Heart left ventricle (tissue), 13 donors: ENCODE data around the gene LRRTM4.

Source experiments
- POLR2A ChIP-seq, 2 donors: fragments of 450-650 bp; IDR thresholded peaks; one replicate each; pipeline ENCODE4 v1.6.1; 2017; ENCODE audit warnings: antibody characterized with exemption in 2 of 2, mild to moderate bottlenecking in 2 of 2, moderate library complexity in 2 of 2
- TF ChIP-seq, protein P1 (sequence below), 12 donors: fragments of 200-600 bp; sonication (generic) in 4 of 12; IDR thresholded peaks; one replicate each; pipeline versions ENCODE4 v1.5.0 to v1.8.0; 2018 to 2022; ENCODE audit warnings: antibody characterized with exemption in 12 of 12, mild to moderate bottlenecking in 5 of 12
- donor health status: ischemic (EF 13 %, LVEDD 7.1; RV severe dilation, severe dysfunction).
- donor health status: DM: no; HTN: yes; CAD: no.
- donor health status: DM: no; HTN: no; CAD: no.
- donor health status: ischemic (EF 25% LVEDD 6.9; RV normal size, moderate dysfunction).
- donor health status: ischemic (EF 25% LVEDD 5.7; RV mildly dilated, moderate dysfunction).
- donor health status: ischemic (EF 35%, LVEDD 5.7; RV mildly dilated, moderate dysfunction).
- donor health status: nonischemic (EF 11% LVEDD 7.7; RV severe dilation, severe dysfunction).
- donor health status: DM: yes; HTN: yes; CAD: no.
- donor health status: PGD.
- donor health status: ischemic (EF 29% LVEDD 5.4; RV normal size, mild dysfunction).
- donor health status: nonischemic (EF 23%, LVEDD 6.1; RV moderate dilation, normal function).

DNA sequence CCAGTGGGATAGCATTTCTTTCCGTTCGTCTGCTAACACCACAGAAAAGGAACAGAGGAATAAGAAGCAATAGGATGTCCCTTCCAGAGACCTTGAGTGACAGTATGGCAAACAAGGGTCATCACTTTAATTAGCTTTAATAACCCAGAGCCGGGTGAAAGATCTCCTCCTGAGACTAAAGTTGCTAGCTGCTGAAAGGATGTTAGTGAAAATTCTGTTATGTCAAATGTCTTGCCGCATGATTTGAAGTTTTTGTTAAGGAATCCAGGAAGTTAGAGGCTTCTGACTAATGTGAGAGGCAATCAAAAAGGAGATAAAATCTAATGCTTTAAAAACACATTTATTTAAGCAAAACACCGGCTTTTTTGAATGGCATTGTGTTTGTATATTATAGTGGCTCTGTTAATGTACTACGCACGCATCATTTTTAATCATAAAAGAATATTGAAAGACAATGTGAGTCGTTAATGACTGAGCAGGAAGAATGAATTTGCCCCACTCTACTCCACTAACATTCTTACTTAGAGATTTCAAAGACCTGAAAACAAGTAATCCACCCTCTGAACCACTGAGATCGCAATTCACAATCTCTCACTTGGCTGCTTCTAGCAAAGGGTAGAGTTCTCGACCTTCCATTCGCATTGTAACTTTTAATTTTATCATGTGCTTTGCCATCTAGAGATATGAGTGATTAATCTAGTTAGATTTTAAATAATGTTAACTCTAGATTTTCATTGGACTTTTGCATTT lies 536.6 kb downstream of the LRRTM4 start:
- TF ChIP-seq, protein P1, sequence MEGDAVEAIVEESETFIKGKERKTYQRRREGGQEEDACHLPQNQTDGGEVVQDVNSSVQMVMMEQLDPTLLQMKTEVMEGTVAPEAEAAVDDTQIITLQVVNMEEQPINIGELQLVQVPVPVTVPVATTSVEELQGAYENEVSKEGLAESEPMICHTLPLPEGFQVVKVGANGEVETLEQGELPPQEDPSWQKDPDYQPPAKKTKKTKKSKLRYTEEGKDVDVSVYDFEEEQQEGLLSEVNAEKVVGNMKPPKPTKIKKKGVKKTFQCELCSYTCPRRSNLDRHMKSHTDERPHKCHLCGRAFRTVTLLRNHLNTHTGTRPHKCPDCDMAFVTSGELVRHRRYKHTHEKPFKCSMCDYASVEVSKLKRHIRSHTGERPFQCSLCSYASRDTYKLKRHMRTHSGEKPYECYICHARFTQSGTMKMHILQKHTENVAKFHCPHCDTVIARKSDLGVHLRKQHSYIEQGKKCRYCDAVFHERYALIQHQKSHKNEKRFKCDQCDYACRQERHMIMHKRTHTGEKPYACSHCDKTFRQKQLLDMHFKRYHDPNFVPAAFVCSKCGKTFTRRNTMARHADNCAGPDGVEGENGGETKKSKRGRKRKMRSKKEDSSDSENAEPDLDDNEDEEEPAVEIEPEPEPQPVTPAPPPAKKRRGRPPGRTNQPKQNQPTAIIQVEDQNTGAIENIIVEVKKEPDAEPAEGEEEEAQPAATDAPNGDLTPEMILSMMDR (IDR thresholded peaks at IDR 0.05), result no peak
- no peak for TF ChIP-seq POLR2A (IDR thresholded peaks at IDR 0.05)
